SJSA1 (cell line): ENCODE data around the gene SPACA7. TPM values are rescaled to one million over a fixed set of nuclear protein-coding genes. Genes with fewer than 3 reads are reported as not detected.

Experiments used
- DNase-seq, 2 experiments: peaks; one replicate each; pipeline ENCODE4 v3.0.0-alpha.2; 2015 to 2020; ENCODE audit warnings: low spot score in 2 of 2, low read depth in 1 of 2
- H3K27ac ChIP-seq: fragments of 250-450 bp; sonication (Bioruptor Pico); 2 replicates; pipeline ENCODE4 v1.5.1; 2020; ENCODE audit warnings: mild to moderate bottlenecking, moderate library complexity
- H3K27me3 ChIP-seq: fragments of 250-450 bp; sonication (Bioruptor Pico); replicated peaks from 2 replicates; pipeline ENCODE4 v1.5.1; 2020; ENCODE audit warnings: mild to moderate bottlenecking, moderate library complexity
- H3K36me3 ChIP-seq: fragments of 250-450 bp; sonication (Bioruptor Pico); 2 replicates; pipeline ENCODE4 v1.5.1; 2020; ENCODE audit warnings: mild to moderate bottlenecking
- H3K4me1 ChIP-seq: fragments of 250-450 bp; sonication (Bioruptor Pico); replicated peaks from 2 replicates; pipeline ENCODE4 v1.6.1; 2021; ENCODE audit warnings: mild to moderate bottlenecking
- H3K4me3 ChIP-seq: fragments of 250-450 bp; sonication (Bioruptor Pico); 2 replicates; pipeline ENCODE4 v1.5.1; 2020; ENCODE audit warnings: mild to moderate bottlenecking
- H3K9me3 ChIP-seq: fragments of 250-450 bp; sonication (Bioruptor Pico); replicated peaks from 2 replicates; pipeline ENCODE4 v1.5.1; 2020; ENCODE audit warnings: mild to moderate bottlenecking
- total RNA-seq: library from RNA; depleted of rRNA; stranded (reverse); fragments of >200 nt; shearing (Covaris generic); gene quantifications from 2 replicates; pipeline ENCODE4 v1.2.3, GENCODE V29; 2014; rRNA removed

Gene SPACA7
- total RNA-seq = not detected in 2 replicates

GRCh38 chr13:112376050-112376681, at the start of gene SPACA7:
SPACA7 (plus strand) TSS chr13:112376355; CDS start chr13:112376386, 31 bp downstream.
- Histone ChIP-seq H3K4me1 (no peaks in the 10 kb centered on the region), H3K9me3 (peaks cover 4% of the 10 kb centered on the region), H3K4me3 (no peak within 1 kb of the TSS), H3K27ac (no peak within 1 kb of the TSS), H3K27me3 (peaks cover 17% of the 10 kb centered on the region; the same call in 1 of the 2 replicates), H3K36me3 (no peaks in the 10 kb centered on the region)
- peak in 1 of 2 experiments; percentile 74 for DNase-seq

DNA sequence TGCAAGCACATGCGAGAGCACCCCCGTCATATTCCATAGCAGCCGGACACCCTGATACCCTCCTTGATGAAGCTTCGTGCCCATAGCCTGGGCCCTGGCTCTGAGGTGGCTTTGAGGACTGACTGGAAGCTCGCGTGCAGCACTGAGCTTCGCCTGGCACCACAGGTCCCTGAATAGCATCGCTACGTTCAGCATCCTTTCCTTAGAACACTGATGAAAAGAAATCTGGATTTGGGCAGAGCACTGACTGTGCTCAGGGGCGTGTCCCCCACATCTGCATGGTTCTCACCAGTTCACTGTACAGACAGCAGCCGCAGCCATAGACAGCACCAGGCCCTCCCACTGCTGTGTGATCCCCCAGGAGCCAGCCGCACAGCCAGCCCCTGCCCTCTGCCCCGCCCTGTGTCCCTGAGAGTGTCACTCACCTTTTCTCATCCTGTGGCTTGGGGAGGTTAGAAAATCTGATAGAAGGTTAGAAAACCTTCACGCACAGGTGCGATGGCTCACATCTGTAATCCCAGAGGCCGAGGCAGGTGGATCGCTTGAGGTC, 49.3 kb upstream of the SPACA7 start:
- no peak for DNase-seq
- no peaks in the 10 kb centered on the region for H3K36me3 ChIP-seq
- H3K4me1 ChIP-seq = no peaks in the 10 kb centered on the region
- 0 out of 2 replicates have a peak, but pooled peaks cover 4% of the 10 kb centered on the region for H3K9me3 ChIP-seq
- no peak overlapping the region for H3K27ac ChIP-seq
- no peak overlapping the region for H3K4me3 ChIP-seq
- H3K27me3 ChIP-seq = peaks cover 96% of the 10 kb centered on the region

DNA sequence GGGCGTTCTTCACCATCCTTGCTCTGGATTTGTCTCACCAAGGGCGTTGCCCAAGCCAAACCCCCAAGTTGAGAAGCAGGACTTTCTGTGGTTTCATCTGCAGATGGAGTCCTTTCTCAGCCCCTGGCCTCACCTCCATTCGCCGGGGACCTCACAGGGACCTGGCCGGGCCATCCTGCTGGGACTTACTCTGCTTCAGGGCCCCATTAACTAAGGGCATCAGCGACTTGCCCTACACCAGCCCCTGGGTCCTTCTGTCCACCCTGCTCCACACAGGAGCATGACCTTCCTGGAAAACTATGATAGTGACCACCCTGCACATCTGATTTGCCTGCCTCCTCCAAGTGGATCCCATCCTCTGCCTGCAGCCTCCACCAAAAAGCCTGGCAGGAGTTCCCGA, 47.2 kb upstream of the SPACA7 start:
- Histone ChIP-seq H3K9me3 (0 out of 2 replicates have a peak, but pooled peaks cover 4% of the 10 kb centered on the region), H3K4me3 (no peak overlapping the region), H3K4me1 (no peaks in the 10 kb centered on the region), H3K27ac (no peak overlapping the region), H3K36me3 (no peaks in the 10 kb centered on the region), H3K27me3 (peaks cover 96% of the 10 kb centered on the region)
- no peak for DNase-seq

GRCh38 chr13:112329376-112329775, 46.8 kb upstream of the SPACA7 start:
- Histone ChIP-seq H3K4me3 (no peak overlapping the region), H3K27me3 (peaks cover 94% of the 10 kb centered on the region), H3K27ac (no peak overlapping the region), H3K36me3 (no peaks in the 10 kb centered on the region), H3K4me1 (no peaks in the 10 kb centered on the region), H3K9me3 (0 out of 2 replicates have a peak, but pooled peaks cover 4% of the 10 kb centered on the region)
- no peak for DNase-seq

GRCh38 chr13:112330066-112330465, 46.1 kb upstream of the SPACA7 start:
- Histone ChIP-seq H3K4me3 (no peak overlapping the region), H3K9me3 (0 out of 2 replicates have a peak, but pooled peaks cover 4% of the 10 kb centered on the region), H3K4me1 (no peaks in the 10 kb centered on the region), H3K27me3 (peaks cover 92% of the 10 kb centered on the region), H3K27ac (no peak overlapping the region), H3K36me3 (no peaks in the 10 kb centered on the region)
- no peak for DNase-seq

DNA sequence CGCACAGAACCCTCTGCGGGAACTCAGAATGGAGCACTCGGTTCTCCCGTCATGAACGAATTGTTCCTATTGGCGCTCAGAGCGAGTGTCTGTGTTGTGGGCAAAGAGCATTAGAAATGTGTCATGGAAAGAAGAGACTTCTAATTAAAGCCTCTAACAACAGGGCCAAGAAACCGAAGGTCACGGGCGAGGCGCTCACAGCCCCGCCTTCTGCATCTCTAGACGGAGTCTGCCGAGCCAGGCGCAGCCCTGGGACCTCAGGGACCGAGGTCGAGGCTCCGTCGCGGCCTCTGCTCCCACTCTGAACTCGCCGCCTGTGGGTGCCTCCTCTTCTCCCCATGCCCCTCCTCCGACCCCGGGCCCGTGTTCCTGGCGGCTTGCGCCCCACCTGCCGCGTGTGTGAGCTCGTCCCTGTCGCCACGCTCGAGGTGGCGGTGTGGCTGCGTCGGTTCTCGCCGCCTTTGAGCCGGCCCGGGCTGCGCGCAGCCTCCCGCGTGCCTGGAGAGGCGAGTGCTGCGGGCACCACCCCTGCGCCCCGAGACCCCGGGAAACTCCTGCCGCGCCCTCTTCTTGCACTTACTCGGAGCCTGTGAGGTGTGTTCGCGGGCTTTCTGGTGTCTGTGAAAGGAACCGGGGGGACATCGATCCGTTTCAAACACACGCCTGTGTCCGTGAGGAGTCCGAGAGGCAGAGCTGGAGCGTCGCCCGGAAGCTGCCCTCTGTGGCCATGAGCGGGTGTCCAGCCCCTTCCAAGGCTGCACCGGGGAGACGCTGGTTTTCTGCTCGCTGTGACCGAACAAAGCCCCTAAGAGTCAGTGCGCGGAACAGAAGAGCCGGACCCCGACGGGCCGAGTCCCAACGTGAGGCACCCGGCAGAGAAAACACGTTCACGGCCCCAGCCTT, 45.4 kb upstream of the SPACA7 start:
- H3K4me3 ChIP-seq = no peak overlapping the region
- no peak overlapping the region for H3K27ac ChIP-seq
- H3K4me1 ChIP-seq = no peaks in the 10 kb centered on the region
- H3K27me3 ChIP-seq = peaks cover 86% of the 10 kb centered on the region
- no peak for DNase-seq
- H3K9me3 ChIP-seq = 0 out of 2 replicates have a peak, but pooled peaks cover 2% of the 10 kb centered on the region
- no peaks in the 10 kb centered on the region for H3K36me3 ChIP-seq

GRCh38 chr13:112331675-112332074, 44.5 kb upstream of the SPACA7 start:
- no peak for DNase-seq
- no peaks in the 10 kb centered on the region for H3K9me3 ChIP-seq
- H3K27ac ChIP-seq = no peak overlapping the region
- peaks cover 78% of the 10 kb centered on the region for H3K27me3 ChIP-seq
- no peak overlapping the region for H3K4me3 ChIP-seq
- no peaks in the 10 kb centered on the region for H3K36me3 ChIP-seq
- H3K4me1 ChIP-seq = no peaks in the 10 kb centered on the region

DNA sequence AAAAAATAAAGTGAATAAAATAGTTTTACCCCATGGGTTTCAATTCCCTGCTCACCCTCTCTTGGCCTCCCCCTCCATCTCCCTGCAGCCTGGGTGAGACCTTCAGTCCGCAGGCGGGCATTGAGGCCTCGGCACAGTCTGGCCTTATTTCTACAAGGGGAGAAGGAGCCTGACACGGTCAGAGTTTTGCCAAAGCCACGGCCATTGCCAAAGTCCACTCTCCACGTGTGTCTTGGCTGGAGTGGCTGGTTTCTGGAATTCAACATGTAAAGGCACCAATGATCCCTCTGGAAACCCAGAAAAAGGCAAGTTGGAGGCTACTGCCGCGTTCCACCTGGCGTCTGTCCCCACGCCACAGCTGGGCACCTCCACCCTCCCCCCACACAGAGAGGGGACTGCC, 43.4 kb upstream of the SPACA7 start:
- Histone ChIP-seq H3K27me3 (peaks cover 73% of the 10 kb centered on the region), H3K4me1 (no peaks in the 10 kb centered on the region), H3K27ac (no peak overlapping the region), H3K36me3 (no peaks in the 10 kb centered on the region), H3K9me3 (no peaks in the 10 kb centered on the region), H3K4me3 (no peak overlapping the region)
- no peak for DNase-seq

DNA sequence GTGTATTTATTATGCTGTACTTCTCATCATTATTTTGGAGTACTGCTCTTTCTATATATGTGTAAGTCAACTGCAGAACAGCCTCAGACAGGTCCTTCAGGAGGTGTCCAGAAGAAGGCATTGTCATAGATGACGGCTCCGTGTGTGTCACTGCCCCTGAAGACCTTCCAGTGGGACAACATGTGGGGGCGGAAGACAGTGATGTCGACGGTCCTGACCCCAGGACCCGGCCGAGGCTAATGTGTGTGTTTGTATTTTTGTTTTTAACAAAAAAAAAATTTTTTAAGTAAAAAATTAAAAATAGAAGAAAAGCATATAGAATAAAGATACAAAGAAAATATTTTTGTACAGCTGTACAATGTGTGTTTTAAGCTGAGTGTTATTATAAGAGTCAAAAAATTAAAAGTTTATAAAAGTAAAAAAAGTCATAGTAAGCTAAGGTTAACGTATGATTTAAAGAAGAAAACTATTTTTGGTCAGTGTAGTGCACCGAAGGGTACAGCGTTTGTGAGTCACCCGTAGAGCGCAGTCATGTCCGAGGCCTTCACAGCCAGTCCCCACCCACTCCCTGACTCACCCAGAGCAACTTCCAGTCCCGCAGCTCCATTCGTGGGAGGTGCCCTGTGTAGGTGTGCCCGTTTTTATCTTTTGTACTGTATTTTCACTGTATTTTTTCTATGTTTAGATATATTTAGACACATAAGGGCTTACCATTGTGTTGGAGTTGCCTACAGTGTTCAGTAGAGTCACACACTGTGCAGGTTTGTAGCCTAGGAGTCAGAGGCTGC, 42.2 kb upstream of the SPACA7 start:
- no peak overlapping the region for H3K4me3 ChIP-seq
- no peaks in the 10 kb centered on the region for H3K9me3 ChIP-seq
- H3K27me3 ChIP-seq = peaks cover 64% of the 10 kb centered on the region
- no peak overlapping the region for H3K27ac ChIP-seq
- H3K4me1 ChIP-seq = no peaks in the 10 kb centered on the region
- no peaks in the 10 kb centered on the region for H3K36me3 ChIP-seq
- no peak for DNase-seq

GRCh38 chr13:112335135-112335534, 41.0 kb upstream of the SPACA7 start:
- no peak overlapping the region for H3K4me3 ChIP-seq
- no peaks in the 10 kb centered on the region for H3K4me1 ChIP-seq
- no peak overlapping the region for H3K27ac ChIP-seq
- peaks cover 64% of the 10 kb centered on the region for H3K27me3 ChIP-seq
- no peaks in the 10 kb centered on the region for H3K9me3 ChIP-seq
- H3K36me3 ChIP-seq = no peaks in the 10 kb centered on the region
- DNase-seq = no peak

DNA sequence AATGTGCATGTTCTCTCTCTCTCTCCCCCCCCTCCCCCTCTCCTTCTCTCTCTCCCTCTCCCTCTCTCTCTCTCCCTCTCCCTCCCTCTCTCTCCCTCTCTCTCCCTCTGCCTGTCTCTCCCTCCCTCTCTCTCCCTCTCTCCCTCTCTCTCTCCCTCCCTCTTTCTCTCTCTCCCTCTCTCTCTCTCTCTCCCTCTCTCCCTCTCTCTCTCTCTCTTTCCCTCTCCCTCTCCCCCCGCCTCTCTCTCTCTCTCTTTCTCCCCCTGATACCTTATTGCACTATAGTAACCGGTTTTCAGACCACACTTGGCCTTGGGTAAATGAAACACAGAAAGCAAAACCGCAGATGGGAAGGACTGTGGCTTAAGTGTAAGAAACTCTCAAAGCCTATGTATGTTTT, 34.7 kb upstream of the SPACA7 start:
- H3K4me3 ChIP-seq = no peak overlapping the region
- no peaks in the 10 kb centered on the region for H3K4me1 ChIP-seq
- peaks cover 79% of the 10 kb centered on the region for H3K27me3 ChIP-seq
- H3K27ac ChIP-seq = no peak overlapping the region
- no peaks in the 10 kb centered on the region for H3K36me3 ChIP-seq
- no peaks in the 10 kb centered on the region for H3K9me3 ChIP-seq
- no peak for DNase-seq

- Histone ChIP-seq H3K9me3 (no peaks in the 10 kb centered on the region), H3K4me1 (no peaks in the 10 kb centered on the region), H3K27me3 (peaks cover 86% of the 10 kb centered on the region), H3K27ac (no peak overlapping the region), H3K36me3 (no peaks in the 10 kb centered on the region), H3K4me3 (no peak overlapping the region)
- DNase-seq = peak in 1 of 2 experiments; percentile 55
These were observed 34.0 kb upstream of the SPACA7 start for GRCh38 chr13:112341976-112342735.
